ENCODE results near the gene CNTN3. TPM values are rescaled to one million over a fixed set of nuclear protein-coding genes. Genes with fewer than 3 reads are reported as not detected.

CNTN3 gene
- total and polyA plus RNA-seq, 7 donors = 0.60 to 4.1 (median 1.5) TPM

GRCh38 chr3:74640211-74640610, 25.8 kb upstream of the CNTN3 start:
- TF ChIP-seq POLR2AphosphoS5 (IDR thresholded peaks at IDR 0.05) (no peak), CTCF (IDR thresholded peaks at IDR 0.05) (no peak)
- Histone ChIP-seq H3K36me3 (no peaks in the 10 kb centered on the region), H3K4me1 (no peaks in the 10 kb centered on the region)

GRCh38 chr3:74639681-74640080, 25.2 kb upstream of the CNTN3 start:
- intact Hi-C loops (cut with DNase I) = no loop called here
- 85 to 87% methylated on average over 3 of the region's 3 CpGs for WGBS, 2 donors
- Histone ChIP-seq H3K27me3 (no peaks in the 10 kb centered on the region), H3K27ac (no peak overlapping the region), H3K4me3 (no peak overlapping the region), H3K4me1 (no peaks in the 10 kb centered on the region), H3K36me3 (no peaks in the 10 kb centered on the region), H3K9me3 (no peaks in the 10 kb centered on the region)
- no peak for DNase-seq
- TF ChIP-seq CTCF (IDR thresholded peaks at IDR 0.05) (no peak), POLR2A (IDR thresholded peaks at IDR 0.05) (no peak)

More at GRCh38 chr3:74640211-74640610, 25.8 kb upstream of the CNTN3 start:
- no peak for DNase-seq
- H3K4me3 ChIP-seq = no peak overlapping the region
- H3K9me3 ChIP-seq = no peaks in the 10 kb centered on the region
- no peaks in the 10 kb centered on the region for H3K27me3 ChIP-seq
- intact Hi-C loops (cut with DNase I) = no loop called here
- no peak overlapping the region for H3K27ac ChIP-seq

GRCh38 chr3:74636981-74637380, 22.5 kb upstream of the CNTN3 start:
- Histone ChIP-seq H3K4me1 (no peaks in the 10 kb centered on the region), H3K27ac (no peak overlapping the region), H3K4me3 (no peak overlapping the region), H3K27me3 (no peaks in the 10 kb centered on the region), H3K9me3 (no peaks in the 10 kb centered on the region), H3K36me3 (no peaks in the 10 kb centered on the region)
- DNase-seq = no peak
- TF ChIP-seq POLR2A (IDR thresholded peaks at IDR 0.05) (no peak), CTCF (IDR thresholded peaks at IDR 0.05) (no peak)
- intact Hi-C loops (cut with DNase I) = no loop called here

GRCh38 chr3:74633021-74633420, 18.6 kb upstream of the CNTN3 start:
- no peak for DNase-seq
- intact Hi-C loops (cut with DNase I) = no loop called here
- no peak overlapping the region for H3K4me3 ChIP-seq
- WGBS, 2 donors = 72 to 92% methylated on average over 1 of the region's 1 CpG
- no peak overlapping the region for H3K27ac ChIP-seq
- H3K4me1 ChIP-seq = no peaks in the 10 kb centered on the region
- no peaks in the 10 kb centered on the region for H3K9me3 ChIP-seq
- H3K27me3 ChIP-seq = no peaks in the 10 kb centered on the region
- TF ChIP-seq POLR2A (IDR thresholded peaks at IDR 0.05) (no peak), CTCF (IDR thresholded peaks at IDR 0.05) (no peak), EP300 (IDR thresholded peaks at IDR 0.05) (no peak), POLR2AphosphoS5 (IDR thresholded peaks at IDR 0.05) (no peak)
- H3K36me3 ChIP-seq = no peaks in the 10 kb centered on the region

- WGBS, 2 donors = 81 to 87% methylated on average over 3 of the region's 3 CpGs
- Histone ChIP-seq H3K27ac (no peak overlapping the region), H3K27me3 (no peaks in the 10 kb centered on the region), H3K4me3 (no peak overlapping the region), H3K9me3 (no peaks in the 10 kb centered on the region), H3K4me1 (no peaks in the 10 kb centered on the region), H3K36me3 (no peaks in the 10 kb centered on the region)
- TF ChIP-seq EP300 (IDR thresholded peaks at IDR 0.05) (no peak), POLR2AphosphoS5 (IDR thresholded peaks at IDR 0.05) (no peak), CTCF (IDR thresholded peaks at IDR 0.05) (no peak), POLR2A (IDR thresholded peaks at IDR 0.05) (no peak)
- intact Hi-C loops (cut with DNase I) = no loop called here
- DNase-seq = no peak
These were observed 17.1 kb upstream of the CNTN3 start for GRCh38 chr3:74631351-74632140.
